Activated CD4-positive, CD25-positive, alpha-beta regulatory T cell treated with anti-CD3 and anti-CD28 coated beads, Interleukin-2, amount 50 U/mL, for 72 hours (primary cell): ENCODE measurements around the gene ADRM1.

Source experiments
- DNase-seq: peaks from one replicate; pipeline ENCODE4 v3.0.0; 2021

ADRM1 gene

DNA sequence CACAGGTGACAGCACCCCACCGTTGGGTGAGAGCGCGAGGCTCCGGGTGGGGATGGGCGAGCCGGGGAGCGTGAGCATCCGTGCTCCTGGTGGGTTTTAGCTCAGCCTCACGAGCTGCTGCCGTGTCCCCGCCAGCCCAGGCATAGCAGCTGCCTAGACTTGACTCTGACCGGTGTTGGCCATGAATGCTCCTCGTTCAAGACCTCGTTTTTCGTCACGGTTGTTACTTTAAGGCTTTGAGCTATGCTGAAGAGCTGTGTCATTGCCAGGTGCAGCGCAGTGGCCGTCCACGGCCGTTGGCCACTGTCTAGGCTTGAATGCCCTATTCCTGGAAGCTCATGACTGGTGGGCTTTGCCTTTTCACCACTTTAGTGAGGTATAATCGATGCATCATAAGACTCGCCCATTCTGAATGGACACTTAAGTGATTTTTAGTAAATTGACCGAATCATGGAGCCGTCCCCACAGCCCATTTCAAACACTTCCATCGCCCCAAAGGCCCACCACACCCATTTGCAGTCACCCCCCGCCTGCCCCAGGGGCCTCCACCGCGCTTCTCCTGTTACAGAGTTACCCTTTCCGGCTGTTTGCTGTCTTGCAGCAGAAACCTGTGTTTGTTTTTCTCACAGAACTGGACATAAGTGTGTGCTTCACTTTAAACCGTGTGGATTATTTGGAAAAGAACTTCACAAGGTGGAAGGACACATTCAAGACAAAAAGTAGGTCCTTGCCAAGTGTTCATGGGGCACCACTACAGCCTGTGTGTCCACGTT is 21.4 kb upstream of the ADRM1 start:
- no peak for DNase-seq

DNA sequence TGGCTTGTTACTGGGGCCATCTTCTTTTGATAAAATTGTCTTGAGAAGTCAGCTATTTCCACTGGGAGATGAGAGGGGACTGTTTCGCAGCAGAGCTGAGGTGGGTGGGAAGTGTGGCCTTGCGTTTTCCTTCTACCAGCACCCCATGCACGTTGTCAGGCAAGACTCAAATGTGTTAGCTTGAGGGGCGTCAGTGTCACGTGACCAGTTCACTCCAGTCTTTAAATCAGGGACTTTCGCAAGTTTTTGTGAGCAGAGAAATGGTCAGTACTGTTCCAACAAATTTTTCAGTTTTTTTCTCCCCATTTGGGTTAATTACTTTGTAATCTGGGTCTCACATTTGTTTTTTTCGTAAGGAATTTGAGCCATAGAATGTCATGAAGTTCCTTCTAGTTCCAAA is 20.7 kb upstream of the ADRM1 start:
- no peak for DNase-seq

DNA sequence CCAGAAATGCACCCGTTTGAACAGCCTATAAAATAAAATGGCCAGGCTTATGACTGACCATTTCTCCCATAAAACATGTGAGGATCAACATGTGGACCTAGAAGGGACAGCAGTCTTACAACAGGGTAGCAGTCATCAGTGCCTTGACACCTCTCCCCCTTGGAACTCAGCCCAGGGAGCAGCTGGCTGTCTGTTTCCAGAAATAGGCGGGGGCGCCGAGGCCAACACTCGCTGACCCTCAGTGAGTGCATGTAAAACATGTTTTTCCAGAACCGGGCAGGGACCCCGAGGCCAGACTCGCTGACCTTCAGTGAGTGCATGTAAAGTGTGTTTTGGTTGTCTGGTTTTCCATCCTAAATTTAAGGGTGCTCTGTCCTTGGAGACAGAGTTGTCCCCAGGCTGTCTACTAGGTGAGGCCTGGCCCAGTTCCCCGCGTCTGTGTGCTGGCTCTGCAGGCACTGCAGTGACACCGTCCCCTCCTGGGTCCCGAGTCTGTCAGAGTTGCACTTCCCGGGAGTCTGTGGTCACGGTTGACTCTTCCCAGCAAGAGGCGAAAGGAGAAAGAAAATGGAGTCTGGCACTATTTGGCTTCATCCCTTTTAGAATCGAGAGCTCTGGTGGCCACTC is 19.8 kb upstream of the ADRM1 start:
- no peak for DNase-seq

DNA sequence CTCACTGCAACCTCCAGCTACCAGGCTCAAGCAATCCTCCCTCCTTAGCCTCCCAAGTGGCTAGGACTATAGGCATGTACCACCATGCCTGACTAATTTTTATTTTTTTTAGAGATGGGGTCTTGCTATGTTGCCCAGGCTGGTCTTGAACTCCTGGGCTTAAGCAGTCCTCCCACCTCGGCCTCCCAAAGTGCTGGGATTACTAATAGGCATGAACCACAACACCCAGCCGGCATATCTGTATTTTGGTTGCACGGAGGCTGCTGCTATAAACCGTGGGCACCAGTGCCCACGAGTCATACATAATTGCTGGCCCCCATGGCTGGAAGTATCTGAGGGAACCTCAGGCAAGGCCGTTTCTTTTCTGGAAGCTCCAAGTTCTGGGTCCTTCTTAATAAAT is 18.3 kb upstream of the ADRM1 start:
- no peak for DNase-seq

DNA sequence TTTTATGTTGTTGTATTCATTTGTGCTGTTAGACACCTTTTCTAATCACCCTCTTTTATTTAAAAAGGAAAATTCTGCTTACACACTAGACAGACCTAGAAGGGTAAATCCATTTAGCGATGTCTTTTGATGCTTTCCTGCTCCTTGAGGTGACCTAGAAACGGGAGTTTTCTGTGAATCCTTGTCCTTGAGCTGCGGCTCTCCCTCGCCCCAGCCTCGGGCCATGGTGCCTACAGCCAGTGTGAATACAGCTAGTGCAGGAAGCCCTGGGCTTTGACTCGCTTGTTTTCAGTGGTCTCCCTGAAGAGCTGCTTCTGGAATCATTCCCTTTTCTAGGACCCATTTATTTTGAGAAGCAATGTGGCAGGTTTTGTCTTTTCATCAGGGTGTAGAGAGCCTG is 17.6 kb upstream of the ADRM1 start:
- no peak for DNase-seq

DNA sequence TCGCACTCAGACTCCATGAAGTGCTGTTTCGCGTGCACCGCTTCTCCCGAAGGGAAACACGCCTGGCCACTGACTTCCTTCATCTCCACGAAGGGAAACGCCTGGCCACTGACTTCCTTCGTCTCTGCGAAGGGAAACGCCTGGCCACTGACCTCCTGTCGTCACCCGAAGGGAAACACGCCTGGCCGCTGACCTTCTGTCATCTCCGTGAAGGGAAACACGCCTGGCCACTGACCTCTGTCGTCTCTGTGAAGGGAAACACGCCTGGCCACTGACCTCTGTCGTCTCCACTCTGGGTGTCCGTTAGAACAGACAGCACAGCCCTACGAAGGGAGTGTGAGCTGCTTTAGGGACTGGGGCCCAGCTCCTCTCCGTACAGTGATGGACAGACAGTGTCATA is 17.1 kb upstream of the ADRM1 start:
- DNase-seq: no peak

DNA sequence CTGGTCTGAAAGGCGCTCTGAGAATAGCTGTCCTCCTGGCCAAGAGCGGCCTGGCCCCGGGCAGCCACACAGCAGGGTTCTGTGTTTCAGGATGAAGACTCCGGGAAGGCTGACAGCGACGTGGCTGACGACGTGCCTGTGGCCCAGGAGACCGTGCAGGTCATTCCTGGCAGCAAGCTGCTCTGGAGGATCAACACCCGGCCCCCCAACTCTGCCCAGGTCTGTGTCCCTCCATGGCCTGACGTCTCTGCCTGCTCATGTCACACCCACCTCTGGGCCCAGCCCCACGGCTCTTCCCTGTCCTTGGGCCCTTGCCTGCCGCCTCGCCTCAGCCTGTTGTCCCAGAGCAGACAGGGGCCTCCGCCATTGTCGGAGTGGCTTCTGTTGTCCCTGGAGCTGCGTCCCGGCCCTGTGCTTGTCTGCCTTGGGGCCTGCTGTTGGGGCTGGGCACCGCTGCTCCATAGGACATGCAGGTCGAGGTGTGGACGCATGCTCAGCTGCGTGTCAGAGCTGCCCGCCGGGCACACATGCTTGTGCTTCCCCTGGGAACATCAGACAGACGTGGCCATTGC is 16.2 kb upstream of the ADRM1 start:
- DNase-seq: no peak

DNA sequence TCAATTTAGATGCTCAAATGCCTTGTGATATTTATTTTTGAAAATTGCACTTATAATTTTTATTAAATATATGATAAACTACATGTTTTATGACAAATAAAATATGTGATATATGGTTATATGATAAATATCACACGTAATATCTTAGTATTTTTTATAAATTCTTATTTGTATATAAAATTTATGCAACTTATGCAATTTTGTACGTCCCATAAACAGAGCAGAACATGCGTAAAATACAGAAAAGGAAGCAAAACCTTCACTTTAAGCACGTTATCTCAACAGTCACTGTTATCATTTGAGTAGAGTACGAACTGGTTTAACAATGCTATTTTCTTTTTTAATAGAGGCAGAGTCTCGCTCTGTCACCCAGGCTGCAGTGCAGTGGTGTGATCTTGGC is 15.7 kb upstream of the ADRM1 start:
- no peak for DNase-seq

DNA sequence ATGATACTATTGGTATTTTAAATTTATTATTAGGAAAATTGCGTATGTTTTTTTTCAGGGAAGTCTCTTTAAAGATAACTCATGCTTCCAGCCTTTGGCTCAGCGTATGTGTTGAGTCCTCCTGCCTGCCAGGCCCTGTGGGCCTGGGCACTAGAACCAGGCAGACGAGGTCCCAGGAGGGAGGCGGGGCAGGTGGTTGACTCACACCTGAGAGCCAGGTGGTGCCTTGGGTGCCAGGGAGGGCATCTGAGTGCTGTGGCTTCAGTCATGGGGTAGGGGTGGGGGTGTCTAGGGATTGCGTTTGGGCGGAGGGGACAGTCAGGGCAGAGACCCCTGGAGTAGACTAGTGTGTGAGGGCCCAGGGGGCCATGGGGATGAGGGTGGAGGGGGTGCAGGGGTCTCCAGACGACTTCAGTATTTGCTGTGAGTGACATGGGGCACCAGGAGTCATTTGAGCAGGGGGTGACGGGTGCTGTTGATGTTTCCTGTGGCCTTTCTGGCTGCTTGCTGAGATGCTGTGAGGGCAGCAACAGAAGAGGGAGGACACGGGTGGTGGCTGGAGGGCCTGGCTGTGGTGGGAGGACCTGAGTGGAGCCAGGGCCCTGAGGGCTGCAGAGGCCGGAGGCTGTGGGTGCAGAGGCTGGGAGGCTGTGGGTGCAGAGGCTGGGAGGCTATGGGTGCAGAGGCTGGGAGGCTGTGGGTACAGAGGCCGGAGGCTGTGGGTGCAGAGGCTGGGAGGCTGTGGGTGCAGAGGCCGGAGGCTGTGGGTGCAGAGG is 14.8 kb upstream of the ADRM1 start:
- no peak for DNase-seq

DNA sequence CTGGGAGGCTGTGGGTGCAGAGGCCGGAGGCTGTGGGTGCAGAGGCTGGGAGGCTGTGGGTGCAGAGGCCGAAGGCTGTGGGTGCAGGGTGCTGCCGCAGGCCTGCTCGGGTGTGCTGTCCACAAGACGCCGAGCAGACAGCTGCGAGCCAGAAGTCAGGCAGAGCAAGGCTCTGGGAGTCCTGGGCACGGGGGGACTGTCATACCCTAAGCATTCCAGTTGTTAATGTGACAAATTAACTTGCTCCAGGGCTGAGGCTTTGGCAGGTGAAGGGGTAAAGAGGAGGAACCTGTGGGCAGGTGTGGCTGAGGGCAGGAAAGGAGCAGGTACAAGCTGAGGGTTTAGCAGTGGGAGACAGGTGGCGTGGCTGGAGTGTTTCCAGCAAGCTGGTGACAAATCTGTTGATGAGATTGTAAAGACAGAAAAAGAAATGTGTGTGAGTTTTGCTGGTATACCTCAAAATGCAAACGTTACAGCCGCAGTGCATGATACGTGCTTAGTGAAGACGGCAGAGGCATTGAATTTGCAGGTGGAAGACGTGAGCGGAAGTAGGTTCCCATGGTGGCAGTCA is 14.2 kb upstream of the ADRM1 start:
- DNase-seq: no peak

DNA sequence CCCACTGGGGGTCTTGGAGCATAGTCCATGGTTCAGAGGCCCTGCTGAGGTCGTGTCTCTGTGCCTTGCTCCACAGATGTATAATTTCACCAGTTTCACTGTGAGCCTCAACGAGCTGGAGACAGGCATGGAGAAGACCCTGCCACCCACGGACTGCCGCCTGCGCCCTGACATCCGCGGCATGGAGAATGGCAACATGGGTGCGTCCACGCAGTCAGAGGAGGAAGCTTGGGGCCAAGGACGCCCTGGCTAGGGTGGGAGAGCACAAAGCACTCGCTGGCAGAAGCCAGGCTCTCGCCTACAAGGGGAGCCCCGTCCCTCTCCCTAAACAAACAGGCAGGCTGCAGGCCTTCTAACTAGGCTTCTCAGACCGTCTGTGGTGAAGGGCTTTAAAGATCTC is 13.7 kb upstream of the ADRM1 start:
- DNase-seq: no peak

DNA sequence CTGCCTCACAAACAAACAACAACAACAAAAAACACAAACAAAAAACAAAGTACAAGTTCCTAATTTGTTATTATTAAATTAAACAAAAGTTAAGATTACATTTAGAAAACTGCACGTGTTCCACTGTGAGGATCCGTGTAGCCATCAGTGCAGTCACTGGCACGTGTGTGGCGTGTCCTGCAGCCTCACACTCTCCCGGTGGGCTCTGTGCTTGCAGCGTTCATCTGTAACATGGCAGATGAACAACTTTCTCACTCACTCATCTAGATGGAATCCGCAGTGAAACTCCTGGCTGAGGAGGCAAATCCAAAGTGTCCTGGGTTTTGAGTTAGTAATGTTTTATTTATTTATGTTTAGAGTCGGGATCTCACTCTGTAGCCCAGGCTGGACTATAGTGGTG is 12.9 kb upstream of the ADRM1 start:
- no peak for DNase-seq

DNA sequence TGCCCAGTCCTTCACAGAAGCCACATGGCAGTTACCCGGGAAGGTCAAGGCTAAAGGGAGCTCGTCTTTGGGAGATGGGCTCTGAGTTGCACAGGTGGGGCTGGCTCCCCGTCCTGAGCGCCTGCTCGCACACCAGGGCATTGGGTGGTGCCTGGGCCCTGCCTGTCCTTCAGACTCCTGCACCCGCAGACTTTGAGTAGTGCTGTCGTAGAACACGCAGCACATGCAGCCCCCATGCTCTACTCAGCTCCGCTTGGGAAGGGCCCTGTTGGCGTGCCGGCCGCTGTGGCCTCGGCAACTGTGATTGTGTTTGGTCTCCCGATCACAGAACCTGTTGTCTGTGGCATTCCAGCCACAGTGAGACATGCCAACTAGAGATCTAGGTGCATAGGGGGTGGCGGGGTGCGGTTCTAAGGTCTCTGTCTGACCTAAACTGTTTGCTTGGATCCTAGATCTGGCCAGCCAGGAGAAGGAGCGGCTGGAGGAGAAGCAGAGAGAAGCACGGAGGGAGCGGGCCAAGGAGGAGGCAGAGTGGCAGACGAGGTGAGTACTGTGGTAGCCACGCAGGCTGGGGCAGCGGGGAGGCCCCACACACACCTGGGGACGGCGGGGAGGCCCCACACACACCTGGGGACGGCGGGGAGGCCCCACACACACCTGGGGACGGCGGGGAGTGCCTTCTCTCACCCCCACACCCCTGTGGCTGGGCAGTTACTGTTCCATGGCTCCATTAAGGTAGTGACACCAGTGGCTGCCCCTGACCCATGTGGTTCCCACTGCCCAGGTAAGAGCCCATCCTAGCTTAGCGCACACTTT is 11.3 kb upstream of the ADRM1 start:
- no peak for DNase-seq

DNA sequence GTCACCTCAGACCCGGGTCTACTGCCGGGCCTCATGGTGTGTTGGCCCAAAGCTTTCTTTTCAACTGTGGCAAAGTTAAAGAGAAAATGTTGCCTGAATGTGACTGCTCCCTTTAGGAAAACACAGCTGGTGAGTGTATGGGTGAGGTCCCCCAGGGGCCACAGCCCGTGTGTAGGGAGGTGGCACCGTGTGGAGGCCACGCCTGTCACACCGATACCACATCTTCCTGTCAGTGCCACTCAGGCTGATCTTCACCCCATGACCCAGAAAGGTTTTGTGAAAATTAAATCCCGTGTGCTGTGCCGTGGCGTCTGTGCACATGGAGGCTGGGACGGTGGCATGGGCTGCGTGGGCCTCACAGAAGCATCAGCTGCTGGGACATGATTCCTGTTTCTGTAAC is 10.7 kb upstream of the ADRM1 start:
- no peak for DNase-seq

DNA sequence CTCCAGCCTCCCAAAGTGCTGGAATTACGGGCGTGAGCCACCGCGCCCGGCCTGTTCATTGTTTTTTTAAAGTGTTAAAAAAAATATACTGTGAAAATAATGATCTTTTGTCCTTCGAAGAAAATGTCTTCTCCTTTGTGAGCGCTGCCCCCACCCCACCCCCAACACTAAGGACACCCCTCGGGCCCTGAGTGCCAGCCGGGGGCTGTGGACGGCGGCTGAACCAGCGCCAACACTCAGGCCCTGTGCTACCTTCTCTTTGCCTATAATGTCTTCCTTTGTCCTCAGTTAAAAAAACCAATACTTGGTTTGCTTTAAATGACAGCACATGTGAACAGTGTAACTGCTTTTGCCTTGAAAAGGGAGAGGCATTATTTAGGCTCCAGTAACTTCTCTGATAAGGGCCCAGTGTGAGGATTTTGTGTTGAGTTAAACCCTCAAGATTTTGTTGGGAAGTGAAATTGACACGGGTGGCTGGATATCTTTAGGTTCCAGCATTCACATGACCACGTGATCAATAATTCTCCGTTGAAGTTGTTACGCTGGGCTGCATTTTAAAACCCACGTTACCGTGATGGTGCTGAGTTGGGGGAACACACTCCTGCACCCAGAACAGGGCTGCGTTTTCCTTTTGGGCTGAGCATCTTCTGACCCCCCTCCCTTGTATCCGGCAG is 9.5 kb upstream of the ADRM1 start:
- no peak for DNase-seq

DNA sequence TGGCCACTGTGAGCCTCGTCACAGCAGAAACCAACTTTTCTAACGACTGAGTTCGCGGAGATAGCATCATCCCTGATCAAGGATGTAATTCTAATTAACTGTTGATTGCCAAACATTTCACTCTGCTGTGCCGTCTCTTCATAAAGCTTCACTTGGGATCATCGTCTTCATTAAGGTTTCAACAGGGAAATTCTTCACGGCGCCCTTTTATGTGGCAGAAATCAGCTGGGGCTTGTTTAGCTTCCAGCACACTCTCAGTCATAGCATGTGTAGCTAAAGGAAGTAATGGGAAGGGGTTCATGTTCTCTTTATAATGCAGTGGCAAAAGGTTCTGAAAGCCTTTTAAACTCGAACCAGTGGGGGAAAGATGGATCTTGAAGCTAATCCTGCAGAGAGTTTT is 8.9 kb upstream of the ADRM1 start:
- DNase-seq: no peak

DNA sequence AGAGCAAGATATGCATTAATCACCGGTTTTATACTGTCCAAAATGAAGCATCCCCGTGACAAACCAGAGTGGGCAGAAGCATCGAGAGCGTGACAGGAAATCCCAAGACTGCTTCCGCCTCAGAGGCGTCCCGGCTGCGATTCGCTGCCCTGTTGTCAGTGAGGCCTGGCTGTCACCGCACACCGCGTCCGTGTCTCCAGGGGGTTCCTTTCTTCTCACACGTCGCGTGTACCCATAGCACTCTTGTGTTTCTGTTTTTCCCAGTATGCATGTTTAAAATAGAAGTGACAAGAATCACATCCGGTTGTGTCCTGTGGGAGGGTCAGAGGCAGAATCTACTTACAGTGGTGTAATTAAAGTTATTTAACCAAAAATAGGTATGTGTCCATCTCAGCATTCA is 8.3 kb upstream of the ADRM1 start:
- DNase-seq: no peak

DNA sequence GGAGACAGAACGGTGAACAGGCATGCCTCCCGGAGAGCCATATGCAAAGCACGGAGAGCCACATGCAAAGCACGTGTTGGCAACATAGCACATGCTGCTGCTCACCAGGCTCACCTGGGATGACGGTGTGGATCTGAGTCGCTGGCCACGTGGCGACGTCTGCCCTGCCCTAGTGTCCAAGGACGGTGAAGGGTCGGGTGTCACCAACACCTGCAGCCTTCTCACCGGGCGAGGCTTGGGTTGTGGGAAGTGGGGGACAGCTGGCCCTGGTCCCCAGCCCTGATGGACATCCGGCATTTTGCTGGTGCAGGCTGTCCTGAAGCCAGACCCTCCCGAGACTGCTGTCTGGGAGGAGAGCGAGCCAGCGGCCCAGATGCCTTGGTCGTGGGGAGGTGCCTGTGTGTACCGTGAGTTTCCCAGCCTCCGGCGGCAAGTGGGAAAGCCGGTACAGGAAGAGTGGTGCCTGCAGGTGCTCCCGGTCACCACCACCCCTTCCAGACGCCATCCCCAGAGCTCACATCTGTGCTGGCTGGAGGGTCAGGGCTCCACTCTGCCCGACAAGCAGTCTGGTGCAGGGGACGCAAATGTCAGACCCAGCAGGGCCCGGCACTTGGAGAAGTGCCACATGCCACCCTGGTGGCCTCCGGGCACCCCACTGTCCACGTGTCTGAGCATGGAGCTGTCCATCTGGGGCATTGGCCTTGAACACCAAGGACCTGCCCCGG is 5.9 kb upstream of the ADRM1 start:
- no peak for DNase-seq

DNA sequence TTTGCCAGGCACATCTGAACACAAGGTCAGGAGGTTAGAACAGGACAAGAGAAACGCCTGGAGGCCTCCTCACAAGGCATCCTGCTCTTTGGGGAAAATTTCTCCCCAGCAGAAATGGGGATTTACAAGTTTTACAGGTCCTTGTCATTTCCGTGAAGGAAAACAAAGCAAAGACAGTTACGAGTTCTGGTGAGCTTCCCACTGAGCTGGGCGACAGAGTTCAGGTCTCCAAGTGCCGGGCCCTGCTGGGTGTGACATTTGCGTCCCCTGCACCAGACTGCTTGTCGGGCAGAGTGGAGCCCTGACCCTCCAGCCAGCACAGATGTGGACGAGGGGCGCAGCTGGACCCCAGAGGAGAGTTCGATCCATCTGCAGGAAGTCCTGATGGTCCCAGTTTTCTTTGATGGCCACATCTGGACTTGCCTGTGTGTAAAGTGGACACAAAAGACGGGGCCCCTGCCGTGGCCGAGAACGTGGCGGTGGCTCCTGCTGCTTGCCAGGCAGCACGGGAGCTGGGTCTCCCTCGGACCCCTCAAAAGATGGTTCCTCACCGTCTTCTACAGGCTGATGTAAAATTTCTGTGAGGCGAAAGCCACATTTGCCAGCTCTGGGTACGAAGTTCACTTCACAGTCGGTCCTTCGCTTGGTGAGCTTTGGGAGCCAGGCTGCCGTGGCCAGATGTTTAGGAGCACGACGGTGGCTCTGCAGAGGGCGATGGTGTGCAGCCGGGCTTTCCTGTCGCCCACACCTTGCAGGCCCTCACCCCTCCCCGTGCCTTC is 5.2 kb upstream of the ADRM1 start:
- DNase-seq: no peak

DNA sequence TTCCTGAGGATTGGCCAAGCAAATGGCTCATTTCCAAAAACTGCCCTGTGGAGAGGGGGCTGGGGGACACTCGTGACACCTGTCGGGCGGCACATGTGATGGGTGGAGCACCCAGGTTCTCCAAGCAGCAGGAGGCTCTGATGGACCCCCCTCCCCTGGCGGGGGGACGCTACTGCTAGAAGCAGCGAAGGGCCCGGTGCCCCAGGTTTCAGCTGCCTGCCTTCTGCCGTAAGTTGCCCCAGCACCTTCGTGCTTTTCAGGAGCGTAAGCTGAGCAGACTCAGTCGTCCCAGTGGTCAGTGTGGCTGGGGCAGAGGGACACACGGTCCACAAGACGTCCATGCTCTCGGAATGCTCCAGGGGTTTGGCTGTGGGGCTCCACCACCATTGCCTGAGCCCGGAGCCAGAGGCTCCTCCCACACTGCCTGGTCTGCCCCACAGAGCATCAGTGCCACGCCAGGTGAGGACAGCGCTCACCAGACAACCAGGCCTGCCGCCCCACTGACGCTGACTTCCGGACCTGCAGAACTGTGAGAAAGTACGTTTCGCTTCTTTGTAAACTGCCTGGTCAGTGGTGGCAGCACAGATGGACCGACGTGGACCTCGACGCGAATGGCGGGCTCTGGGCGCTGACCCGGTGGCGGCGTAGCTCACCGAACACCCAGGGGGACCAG is 4.1 kb upstream of the ADRM1 start:
- DNase-seq: no peak
